Nephron progenitor cell (in vitro differentiated cells): ENCODE measurements around the gene CAMK1D.

Experiments
- DNase-seq: peaks from one replicate; pipeline ENCODE4 v3.0.0; 2021
- H3K27ac Mint-ChIP-seq: 2 replicates; pipeline ENCODE4 v1.8.0; 2021; ENCODE audit warnings: mild to moderate bottlenecking, moderate library complexity, mixed read lengths
- H3K27me3 Mint-ChIP-seq: 2 replicates; pipeline ENCODE4 v1.8.0; 2021; ENCODE audit warnings: mild to moderate bottlenecking, low read depth, mixed read lengths; ENCODE audit not compliant: poor library complexity
- H3K36me3 Mint-ChIP-seq: 2 replicates; pipeline ENCODE4 v1.8.0; 2021; ENCODE audit warnings: low read depth, mixed read lengths
- H3K4me1 Mint-ChIP-seq: 2 replicates; pipeline ENCODE4 v1.8.0; 2021; ENCODE audit warnings: mixed read lengths
- H3K4me3 Mint-ChIP-seq: 2 replicates; pipeline ENCODE4 v1.8.0; 2021; ENCODE audit warnings: mild to moderate bottlenecking, moderate library complexity, mixed read lengths
- H3K9me3 Mint-ChIP-seq: 2 replicates; pipeline ENCODE4 v1.8.0; 2021; ENCODE audit warnings: mild to moderate bottlenecking, moderate library complexity, mixed read lengths
- CTCF ChIP-seq: fragments of 200-600 bp; sonication (generic); IDR thresholded peaks from 2 replicates; pipeline ENCODE4 v1.5.0; 2021; ENCODE audit warnings: antibody characterized with exemption

CAMK1D gene

GRCh38 chr10:12393831-12394230, 44.5 kb downstream of the CAMK1D start:
- H3K4me1 Mint-ChIP-seq = peaks cover 3% of the 10 kb centered on the region

GRCh38 chr10:12394241-12395033, 45.1 kb downstream of the CAMK1D start:
- H3K27me3 Mint-ChIP-seq = peaks cover 6% of the 10 kb centered on the region
- no peak for TF ChIP-seq CTCF
- no peaks in the 10 kb centered on the region for H3K4me1 Mint-ChIP-seq
- DNase-seq = no peak
- H3K27ac Mint-ChIP-seq = no peak overlapping the region
- H3K9me3 Mint-ChIP-seq = no peaks in the 10 kb centered on the region
- no peak overlapping the region for H3K4me3 Mint-ChIP-seq
- H3K36me3 Mint-ChIP-seq = no peaks in the 10 kb centered on the region

More at GRCh38 chr10:12393831-12394230, 44.5 kb downstream of the CAMK1D start:
- Mint-ChIP-seq H3K36me3 (no peaks in the 10 kb centered on the region), H3K4me3 (no peak overlapping the region), H3K27me3 (peaks cover 8% of the 10 kb centered on the region), H3K9me3 (no peaks in the 10 kb centered on the region), H3K27ac (no peak overlapping the region)
- no peak for TF ChIP-seq CTCF
- DNase-seq = no peak

DNA sequence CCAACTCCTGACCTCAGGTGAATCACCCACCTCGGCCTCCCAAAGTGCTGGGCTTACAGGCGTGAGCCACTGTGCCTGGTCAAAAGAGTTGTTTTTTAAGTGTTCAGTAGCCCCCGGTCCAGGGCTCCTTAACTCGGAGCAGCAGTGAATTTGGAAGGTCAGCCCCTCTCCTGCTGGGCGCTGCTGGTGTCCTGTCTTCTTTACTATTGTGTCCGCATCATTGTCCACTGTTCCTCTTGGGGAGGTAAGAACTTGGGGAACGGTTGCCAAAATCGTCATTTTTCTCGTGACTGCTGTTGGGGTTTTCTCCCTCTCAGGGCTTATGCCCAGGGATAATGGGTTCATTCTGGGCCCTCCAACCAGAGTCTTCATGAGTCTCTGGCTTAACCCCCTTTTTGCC, 46.7 kb downstream of the CAMK1D start:
- peaks cover 3% of the 10 kb centered on the region for H3K27me3 Mint-ChIP-seq
- no peak overlapping the region for H3K27ac Mint-ChIP-seq
- H3K9me3 Mint-ChIP-seq = no peaks in the 10 kb centered on the region
- no peaks in the 10 kb centered on the region for H3K4me1 Mint-ChIP-seq
- DNase-seq = no peak
- H3K36me3 Mint-ChIP-seq = no peaks in the 10 kb centered on the region
- TF ChIP-seq CTCF = no peak
- H3K4me3 Mint-ChIP-seq = no peak overlapping the region

DNA sequence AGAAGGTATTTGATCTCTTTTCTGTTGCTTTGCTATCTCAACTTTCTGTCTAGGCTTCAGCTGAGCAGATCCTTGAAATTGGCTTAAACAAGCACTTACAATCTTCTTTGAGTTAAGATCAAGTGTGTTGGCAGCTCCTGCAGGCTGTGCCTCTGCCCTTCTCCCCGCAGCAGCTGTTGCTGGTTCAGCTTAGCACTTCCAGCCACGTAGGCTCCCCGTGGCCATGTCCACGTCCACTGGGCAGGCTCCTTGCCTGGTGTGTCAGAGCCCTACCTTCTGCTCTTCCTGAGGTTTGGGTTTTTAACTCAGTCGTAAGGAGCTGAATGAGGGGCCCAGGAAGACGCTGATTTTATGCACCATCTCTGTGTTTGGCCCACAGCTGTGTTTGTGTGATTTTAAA, 47.2 kb downstream of the CAMK1D start:
- no peak for DNase-seq
- H3K27ac Mint-ChIP-seq = no peak overlapping the region
- TF ChIP-seq CTCF = no peak
- H3K4me1 Mint-ChIP-seq = no peaks in the 10 kb centered on the region
- no peak overlapping the region for H3K4me3 Mint-ChIP-seq
- H3K36me3 Mint-ChIP-seq = no peaks in the 10 kb centered on the region
- H3K27me3 Mint-ChIP-seq = peaks cover 3% of the 10 kb centered on the region
- no peaks in the 10 kb centered on the region for H3K9me3 Mint-ChIP-seq

DNA sequence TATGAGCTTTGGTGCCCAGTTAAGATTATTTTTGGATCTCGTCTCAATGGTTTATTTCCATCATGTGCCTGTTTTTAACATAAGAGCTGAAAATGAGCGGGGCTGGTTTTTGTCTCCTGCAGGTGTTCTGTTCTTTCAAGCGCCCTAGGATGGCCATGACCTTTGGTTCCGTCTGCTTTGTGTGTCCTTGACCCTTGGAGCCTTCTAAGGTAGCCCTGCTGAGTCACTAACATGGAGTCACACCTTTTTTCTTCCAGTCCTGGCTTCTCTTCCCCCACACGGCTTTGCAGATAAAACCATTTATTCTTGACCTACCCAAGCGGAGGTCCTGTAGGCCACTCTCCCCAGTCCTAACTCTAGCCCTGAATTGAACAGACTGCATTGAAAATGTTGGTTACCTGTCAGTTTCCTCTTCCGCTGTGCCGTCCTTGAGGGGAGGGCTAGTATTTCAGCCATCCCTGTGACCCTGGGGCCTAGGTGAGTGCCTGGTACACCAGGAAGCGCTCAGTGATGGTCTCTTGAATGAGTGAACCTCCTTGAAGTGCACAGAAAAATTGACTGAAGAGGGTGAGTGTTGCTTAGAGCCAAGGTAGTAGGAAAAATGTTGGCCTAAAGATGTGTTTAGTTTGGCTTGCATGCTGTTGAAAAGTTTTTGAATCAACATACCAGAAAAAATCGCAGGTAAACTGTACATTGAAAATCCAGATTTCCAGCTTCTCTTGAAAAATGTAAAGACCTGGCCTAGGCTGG, 48.0 kb downstream of the CAMK1D start:
- no peak overlapping the region for H3K4me3 Mint-ChIP-seq
- H3K36me3 Mint-ChIP-seq = no peaks in the 10 kb centered on the region
- no peak overlapping the region for H3K27ac Mint-ChIP-seq
- TF ChIP-seq CTCF = no peak
- no peak for DNase-seq
- peaks cover 2% of the 10 kb centered on the region for H3K4me1 Mint-ChIP-seq
- H3K27me3 Mint-ChIP-seq = peaks cover 3% of the 10 kb centered on the region
- H3K9me3 Mint-ChIP-seq = no peaks in the 10 kb centered on the region
